ENCODE data around the gene KCNAB1. TPM values are rescaled to one million over a fixed set of nuclear protein-coding genes. Genes with fewer than 3 reads are reported as not detected.

Gene KCNAB1
- polyA plus RNA-seq, 4 donors = 1.0 to 3.9 TPM; not detected in 2

GRCh38 chr3:156513619-156514018 lies 393.2 kb downstream of the KCNAB1 start:
- Histone ChIP-seq H3K27ac (ENCODE audit: low read depth in 1 of 3, low read length in 2 of 3) (no peak overlapping the region), H3K4me1 (ENCODE audit: control insufficient read depth in 3 of 3, insufficient read depth in 2 of 3, low read depth in 1 of 3, low read length in 2 of 3) (no peaks in the 10 kb centered on the region), H3K4me3 (ENCODE audit: low read depth in 1 of 3, low read length in 3 of 3) (no peak overlapping the region), H3K27me3 (ENCODE audit: control insufficient read depth in 3 of 3, insufficient read depth in 3 of 3, low read length in 3 of 3) (peaks cover 0 to 3% (median 0%) of the 10 kb centered on the region in 3 donors), H3K9me3 (ENCODE audit: control insufficient read depth in 2 of 2, insufficient read depth in 1 of 2, low read depth in 1 of 2, low read length in 1 of 2) (no peaks in the 10 kb centered on the region), H3K36me3 (ENCODE audit: control insufficient read depth in 3 of 3, insufficient read depth in 2 of 3, low read depth in 1 of 3, low read length in 3 of 3) (no peaks in the 10 kb centered on the region)
- WGBS, 3 donors = 46 to 62% (median 61%) methylated on average over 5 of the region's 5 CpGs
- DNase-seq (no peak), FAIRE-seq (no peak)

GRCh38 chr3:156516284-156516683 lies 395.9 kb downstream of the KCNAB1 start:
- no peak overlapping the region for H3K4me3 ChIP-seq (ENCODE audit: low read depth in 1 of 3, low read length in 3 of 3)
- DNase-seq (no peak), FAIRE-seq (no peak)
- 80 to 88% (median 87%) methylated on average over 3 of the region's 3 CpGs for WGBS, 3 donors
- H3K27me3 ChIP-seq (ENCODE audit: control insufficient read depth in 3 of 3, insufficient read depth in 3 of 3, low read length in 3 of 3) = no peaks in the 10 kb centered on the region
- H3K27ac ChIP-seq (ENCODE audit: low read depth in 1 of 3, low read length in 2 of 3) = no peak overlapping the region
- H3K36me3 ChIP-seq (ENCODE audit: control insufficient read depth in 3 of 3, insufficient read depth in 2 of 3, low read depth in 1 of 3, low read length in 3 of 3) = no peaks in the 10 kb centered on the region
- H3K4me1 ChIP-seq (ENCODE audit: control insufficient read depth in 3 of 3, insufficient read depth in 2 of 3, low read depth in 1 of 3, low read length in 2 of 3) = no peaks in the 10 kb centered on the region
- H3K9me3 ChIP-seq (ENCODE audit: control insufficient read depth in 2 of 2, insufficient read depth in 1 of 2, low read depth in 1 of 2, low read length in 1 of 2) = no peaks in the 10 kb centered on the region

- H3K4me1 ChIP-seq (ENCODE audit: control insufficient read depth in 3 of 3, insufficient read depth in 2 of 3, low read depth in 1 of 3, low read length in 2 of 3) = no peaks in the 10 kb centered on the region
- DNase-seq (no peak), FAIRE-seq (no peak)
- H3K9me3 ChIP-seq (ENCODE audit: control insufficient read depth in 2 of 2, insufficient read depth in 1 of 2, low read depth in 1 of 2, low read length in 1 of 2) = no peaks in the 10 kb centered on the region
- no peaks in the 10 kb centered on the region for H3K36me3 ChIP-seq (ENCODE audit: control insufficient read depth in 3 of 3, insufficient read depth in 2 of 3, low read depth in 1 of 3, low read length in 3 of 3)
- WGBS, 3 donors = 61 to 89% (median 85%) methylated on average over 1 of the region's 1 CpG
- H3K27ac ChIP-seq (ENCODE audit: low read depth in 1 of 3, low read length in 2 of 3) = no peak overlapping the region
- H3K27me3 ChIP-seq (ENCODE audit: control insufficient read depth in 3 of 3, insufficient read depth in 3 of 3, low read length in 3 of 3) = no peaks in the 10 kb centered on the region
- H3K4me3 ChIP-seq (ENCODE audit: low read depth in 1 of 3, low read length in 3 of 3) = no peak overlapping the region
Measured at GRCh38 chr3:156516961-156517360, 396.6 kb downstream of the KCNAB1 start.

GRCh38 chr3:156518726-156519125 lies 398.3 kb downstream of the KCNAB1 start:
- FAIRE-seq (no peak), DNase-seq (no peak)
- Histone ChIP-seq H3K4me1 (ENCODE audit: control insufficient read depth in 3 of 3, insufficient read depth in 2 of 3, low read depth in 1 of 3, low read length in 2 of 3) (no peaks in the 10 kb centered on the region), H3K27ac (ENCODE audit: low read depth in 1 of 3, low read length in 2 of 3) (no peak overlapping the region), H3K27me3 (ENCODE audit: control insufficient read depth in 3 of 3, insufficient read depth in 3 of 3, low read length in 3 of 3) (no peaks in the 10 kb centered on the region), H3K4me3 (ENCODE audit: low read depth in 1 of 3, low read length in 3 of 3) (no peak overlapping the region), H3K9me3 (ENCODE audit: control insufficient read depth in 2 of 2, insufficient read depth in 1 of 2, low read depth in 1 of 2, low read length in 1 of 2) (no peaks in the 10 kb centered on the region), H3K36me3 (ENCODE audit: control insufficient read depth in 3 of 3, insufficient read depth in 2 of 3, low read depth in 1 of 3, low read length in 3 of 3) (no peaks in the 10 kb centered on the region)

GRCh38 chr3:156519758-156520162 lies 399.4 kb downstream of the KCNAB1 start:
- Histone ChIP-seq H3K36me3 (ENCODE audit: control insufficient read depth in 3 of 3, insufficient read depth in 2 of 3, low read depth in 1 of 3, low read length in 3 of 3) (no peaks in the 10 kb centered on the region), H3K4me3 (ENCODE audit: low read depth in 1 of 3, low read length in 3 of 3) (no peak overlapping the region), H3K27me3 (ENCODE audit: control insufficient read depth in 3 of 3, insufficient read depth in 3 of 3, low read length in 3 of 3) (no peaks in the 10 kb centered on the region), H3K9me3 (ENCODE audit: control insufficient read depth in 2 of 2, insufficient read depth in 1 of 2, low read depth in 1 of 2, low read length in 1 of 2) (no peaks in the 10 kb centered on the region), H3K27ac (ENCODE audit: low read depth in 1 of 3, low read length in 2 of 3) (no peak overlapping the region), H3K4me1 (ENCODE audit: control insufficient read depth in 3 of 3, insufficient read depth in 2 of 3, low read depth in 1 of 3, low read length in 2 of 3) (no peaks in the 10 kb centered on the region)
- DNase-seq (peak in 1 of 2 donors; percentile 27), FAIRE-seq (no peak)
- WGBS, 3 donors = 9 to 49% (median 31%) methylated on average over 1 of the region's 1 CpG

GRCh38 chr3:156522673-156523072 lies 402.3 kb downstream of the KCNAB1 start:
- no peaks in the 10 kb centered on the region for H3K4me1 ChIP-seq (ENCODE audit: control insufficient read depth in 3 of 3, insufficient read depth in 2 of 3, low read depth in 1 of 3, low read length in 2 of 3)
- H3K9me3 ChIP-seq (ENCODE audit: control insufficient read depth in 2 of 2, insufficient read depth in 1 of 2, low read depth in 1 of 2, low read length in 1 of 2) = no peaks in the 10 kb centered on the region
- 94 to 97% (median 96%) methylated on average over 4 of the region's 4 CpGs for WGBS, 3 donors

GRCh38 chr3:156525808-156526207 lies 405.4 kb downstream of the KCNAB1 start:
- FAIRE-seq (no peak), DNase-seq (no peak)
- 93 to 100% (median 94%) methylated on average over 1 of the region's 1 CpG for WGBS, 3 donors

More at GRCh38 chr3:156522673-156523072, 402.3 kb downstream of the KCNAB1 start:
- no peaks in the 10 kb centered on the region for H3K36me3 ChIP-seq (ENCODE audit: control insufficient read depth in 3 of 3, insufficient read depth in 2 of 3, low read depth in 1 of 3, low read length in 3 of 3)
- no peak overlapping the region for H3K27ac ChIP-seq (ENCODE audit: low read depth in 1 of 3, low read length in 2 of 3)
- no peak for DNase-seq
- FAIRE-seq = no peak
- no peaks in the 10 kb centered on the region for H3K27me3 ChIP-seq (ENCODE audit: control insufficient read depth in 3 of 3, insufficient read depth in 3 of 3, low read length in 3 of 3)
- no peak overlapping the region for H3K4me3 ChIP-seq (ENCODE audit: low read depth in 1 of 3, low read length in 3 of 3)

GRCh38 chr3:156527060-156527459 lies 406.7 kb downstream of the KCNAB1 start:
- no peak overlapping the region for H3K27ac ChIP-seq (ENCODE audit: low read depth in 1 of 3, low read length in 2 of 3)
- WGBS, 3 donors = 95 to 100% (median 98%) methylated on average over 1 of the region's 1 CpG
- H3K27me3 ChIP-seq (ENCODE audit: control insufficient read depth in 3 of 3, insufficient read depth in 3 of 3, low read length in 3 of 3) = no peaks in the 10 kb centered on the region
- no peaks in the 10 kb centered on the region for H3K9me3 ChIP-seq (ENCODE audit: control insufficient read depth in 2 of 2, insufficient read depth in 1 of 2, low read depth in 1 of 2, low read length in 1 of 2)
- H3K4me1 ChIP-seq (ENCODE audit: control insufficient read depth in 3 of 3, insufficient read depth in 2 of 3, low read depth in 1 of 3, low read length in 2 of 3) = no peaks in the 10 kb centered on the region
- no peak for FAIRE-seq
- H3K36me3 ChIP-seq (ENCODE audit: control insufficient read depth in 3 of 3, insufficient read depth in 2 of 3, low read depth in 1 of 3, low read length in 3 of 3) = no peaks in the 10 kb centered on the region
- no peak for DNase-seq
- no peak overlapping the region for H3K4me3 ChIP-seq (ENCODE audit: low read depth in 1 of 3, low read length in 3 of 3)

More at GRCh38 chr3:156525808-156526207, 405.4 kb downstream of the KCNAB1 start:
- H3K27ac ChIP-seq (ENCODE audit: low read depth in 1 of 3, low read length in 2 of 3) = no peak overlapping the region
- no peaks in the 10 kb centered on the region for H3K36me3 ChIP-seq (ENCODE audit: control insufficient read depth in 3 of 3, insufficient read depth in 2 of 3, low read depth in 1 of 3, low read length in 3 of 3)
- H3K9me3 ChIP-seq (ENCODE audit: control insufficient read depth in 2 of 2, insufficient read depth in 1 of 2, low read depth in 1 of 2, low read length in 1 of 2) = no peaks in the 10 kb centered on the region
- no peaks in the 10 kb centered on the region for H3K4me1 ChIP-seq (ENCODE audit: control insufficient read depth in 3 of 3, insufficient read depth in 2 of 3, low read depth in 1 of 3, low read length in 2 of 3)
- no peak overlapping the region for H3K4me3 ChIP-seq (ENCODE audit: low read depth in 1 of 3, low read length in 3 of 3)
- H3K27me3 ChIP-seq (ENCODE audit: control insufficient read depth in 3 of 3, insufficient read depth in 3 of 3, low read length in 3 of 3) = no peaks in the 10 kb centered on the region

- H3K27ac ChIP-seq (ENCODE audit: low read depth in 1 of 3, low read length in 2 of 3) = no peak overlapping the region
- H3K4me1 ChIP-seq (ENCODE audit: control insufficient read depth in 3 of 3, insufficient read depth in 2 of 3, low read depth in 1 of 3, low read length in 2 of 3) = peaks cover 0 to 4% (median 0%) of the 10 kb centered on the region in 3 donors
- WGBS, 3 donors = 81 to 83% (median 82%) methylated on average over 5 of the region's 5 CpGs
- H3K4me3 ChIP-seq (ENCODE audit: low read depth in 1 of 3, low read length in 3 of 3) = no peak overlapping the region
- FAIRE-seq = no peak
- H3K27me3 ChIP-seq (ENCODE audit: control insufficient read depth in 3 of 3, insufficient read depth in 3 of 3, low read length in 3 of 3) = no peaks in the 10 kb centered on the region
- H3K36me3 ChIP-seq (ENCODE audit: control insufficient read depth in 3 of 3, insufficient read depth in 2 of 3, low read depth in 1 of 3, low read length in 3 of 3) = no peaks in the 10 kb centered on the region
- H3K9me3 ChIP-seq (ENCODE audit: control insufficient read depth in 2 of 2, insufficient read depth in 1 of 2, low read depth in 1 of 2, low read length in 1 of 2) = no peaks in the 10 kb centered on the region
- no peak for DNase-seq
Measured at GRCh38 chr3:156530980-156531379, 410.6 kb downstream of the KCNAB1 start.
